ENCODE measurements around the gene SLC22A17.

- TF ChIP-seq CTCF (IDR thresholded peaks at IDR 0.05) (no peak), EP300 (IDR thresholded peaks at IDR 0.05) (no peak), POLR2A (IDR thresholded peaks at IDR 0.05) (no peak)
Observed at GRCh38 chr14:23324455-23324846, 28.2 kb downstream of the SLC22A17 start.

All from ovary (tissue), 3 donors.